Fibroblast of skin of left quadriceps (primary cell): ENCODE measurements around the gene MCL1.
"Not testable (repeated sequence)": the region's sequence is repeated elsewhere in the genome, so short reads cannot be mapped to it uniquely, and the experiment has no call there.

ENCODE experiments used
- DNase-seq, 2 experiments: peaks; one replicate each; pipeline ENCODE4 v3.0.0-alpha.2; 2013; ENCODE audit warnings: low read depth in 2 of 2

The MCL1 gene

DNA sequence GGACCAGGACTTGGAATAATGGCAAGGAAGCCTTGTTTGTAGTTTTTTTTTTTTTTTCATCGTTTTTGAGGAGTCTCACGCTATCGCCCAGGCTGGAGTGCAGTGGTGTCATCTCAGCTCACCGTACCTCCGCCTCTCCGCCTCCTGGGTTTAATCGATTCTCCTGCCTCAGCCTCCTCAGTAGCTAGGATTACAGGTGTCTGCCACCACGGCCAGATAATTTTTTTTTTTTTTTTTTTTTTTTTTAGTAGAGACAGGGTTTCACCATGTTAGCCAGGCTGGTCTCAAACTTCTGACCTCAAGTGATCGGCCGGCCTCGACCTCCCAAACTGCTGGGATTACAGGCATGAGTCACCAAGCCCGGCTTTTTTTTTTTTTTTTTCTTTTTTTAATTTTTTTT lies 23.0 kb upstream of the MCL1 start:
- DNase-seq, result not testable (repeated sequence)

- DNase-seq, result no peak
These were observed 22.1 kb upstream of the MCL1 start for GRCh38 chr1:150601540-150601939.

GRCh38 chr1:150598346-150598745 lies 18.9 kb upstream of the MCL1 start:
- DNase-seq, result not testable (repeated sequence)

- no peak for DNase-seq
These were observed 17.6 kb upstream of the MCL1 start for GRCh38 chr1:150596976-150597375.

GRCh38 chr1:150596095-150596892 lies 16.9 kb upstream of the MCL1 start:
- DNase-seq, result no peak

GRCh38 chr1:150582371-150582770 lies 3.0 kb upstream of the MCL1 start:
- no peak for DNase-seq

DNA sequence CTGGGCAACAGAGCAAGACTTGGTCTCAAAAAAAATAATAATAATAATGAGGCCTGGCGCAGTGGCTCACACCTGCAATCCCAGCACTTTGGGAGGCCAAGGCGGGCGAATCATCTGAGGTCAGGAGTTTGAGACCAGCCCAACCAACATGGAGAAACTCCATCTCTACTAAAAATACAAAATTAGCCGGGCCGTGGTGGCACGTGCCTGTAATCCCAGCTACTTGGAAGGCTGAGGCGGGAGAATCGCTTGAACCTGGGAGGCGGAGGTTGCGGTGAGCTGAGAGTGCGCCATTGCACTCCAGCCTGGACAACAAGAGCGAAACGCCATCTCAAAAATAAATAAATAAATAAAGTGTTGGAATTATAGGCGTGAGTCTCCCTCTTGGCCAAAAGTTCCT lies 2.6 kb upstream of the MCL1 start:
- not testable (repeated sequence) for DNase-seq

GRCh38 chr1:150581437-150581836 lies 2.0 kb upstream of the MCL1 start:
- not testable (repeated sequence) for DNase-seq

- not testable (repeated sequence) for DNase-seq
These were observed 1.6 kb upstream of the MCL1 start for GRCh38 chr1:150580966-150581365.

- DNase-seq, result no peak
These were observed 684 bp upstream of the MCL1 start for GRCh38 chr1:150579945-150580642.

GRCh38 chr1:150578272-150579109 lies 919 bp downstream of the MCL1 start:
- peak; percentile 81 to 84 for DNase-seq

- no peak for DNase-seq
These were observed 1.7 kb downstream of the MCL1 start for GRCh38 chr1:150577557-150578271.

- DNase-seq, result no peak
These were observed 2.4 kb downstream of the MCL1 start for GRCh38 chr1:150576794-150577556.

- no peak for DNase-seq
These were observed 3.1 kb downstream of the MCL1 start for GRCh38 chr1:150576367-150576711.

- DNase-seq, result no peak
These were observed 3.7 kb downstream of the MCL1 start for GRCh38 chr1:150575518-150576366.

GRCh38 chr1:150575072-150575489 lies 4.3 kb downstream of the MCL1 start:
- DNase-seq, result no peak

DNA sequence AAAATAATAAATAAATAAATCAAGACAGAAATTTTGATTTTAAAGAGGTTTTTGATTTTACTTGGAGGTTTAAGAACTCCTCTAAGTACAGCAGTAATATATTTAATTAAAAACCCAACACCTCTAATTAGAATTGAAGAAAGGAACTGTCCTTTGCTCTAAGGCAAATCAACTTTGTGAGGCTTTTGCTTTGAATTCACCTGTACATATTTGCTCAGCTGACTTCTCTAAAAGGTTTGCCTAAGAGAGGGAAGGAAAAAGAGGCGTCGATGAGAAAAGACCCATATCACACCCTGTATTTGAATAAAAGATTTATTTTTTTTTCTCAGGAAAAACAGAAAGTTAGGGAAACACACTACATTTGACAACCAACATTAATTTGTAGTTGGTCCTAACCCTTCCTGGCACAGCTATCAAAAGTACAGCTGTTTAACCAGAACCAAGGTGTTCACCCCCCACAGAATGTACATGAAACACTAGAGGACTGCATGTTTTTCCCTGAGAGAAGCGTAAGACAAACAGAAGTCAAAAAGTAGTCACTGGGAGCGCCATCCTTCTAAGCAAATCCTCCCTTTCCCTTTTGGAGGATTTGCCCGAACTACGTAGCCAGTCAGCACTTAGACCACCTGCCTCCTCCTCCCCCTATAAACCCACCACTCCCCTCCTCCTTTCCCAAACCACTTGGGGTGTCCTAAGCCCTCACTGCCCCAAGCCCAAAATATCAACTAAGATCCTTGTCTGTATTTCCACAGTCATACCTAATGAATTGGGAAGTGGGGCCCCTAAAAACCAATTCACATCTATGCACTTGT lies 4.9 kb downstream of the MCL1 start:
- DNase-seq, result no peak

DNA sequence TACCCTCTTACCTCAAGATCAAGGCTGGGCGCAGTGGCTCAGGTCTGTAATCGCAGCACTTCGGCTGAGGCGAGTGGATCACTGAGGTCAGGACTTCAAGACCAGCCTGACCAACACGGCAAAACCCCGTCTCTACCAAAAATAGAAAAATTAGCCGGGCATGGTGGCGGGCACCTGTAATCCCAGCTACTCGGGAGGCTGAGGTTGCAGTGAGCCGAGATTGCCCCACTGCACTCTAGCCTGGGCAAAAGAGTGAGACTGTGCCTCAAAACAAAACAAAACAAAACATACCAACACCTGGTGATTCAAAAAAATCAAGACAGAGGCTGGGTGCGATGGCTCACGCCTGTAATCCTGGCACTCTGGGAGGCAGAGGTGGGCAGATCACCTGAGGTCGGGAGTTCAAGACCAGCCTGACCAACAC lies 5.8 kb downstream of the MCL1 start:
- DNase-seq, result not testable (repeated sequence)
